Muscle layer of duodenum (tissue), 2 donors: ENCODE results near the gene KLHL24.
"Not testable (repeated sequence)": the region's sequence is repeated elsewhere in the genome, so short reads cannot be mapped to it uniquely, and the experiment has no call there.

Experiments
- H3K27ac ChIP-seq: one replicate; pipeline ENCODE4 v1.7.0; 2013; ENCODE audit warnings: mild to moderate bottlenecking, low read length
- H3K27me3 ChIP-seq: one replicate; pipeline ENCODE4 v1.7.0; 2013; ENCODE audit warnings: low read depth, mild to moderate bottlenecking, control low read depth, low read length
- H3K36me3 ChIP-seq, 2 donors: one replicate each; pipeline ENCODE4 v1.7.0; 2013; ENCODE audit warnings: low read length in 2 of 2, control low read depth in 1 of 2, mild to moderate bottlenecking in 1 of 2; ENCODE audit not compliant: insufficient read depth in 2 of 2, control insufficient read depth in 1 of 2
- H3K4me1 ChIP-seq, 2 donors: one replicate each; pipeline ENCODE4 v1.7.0; 2013; ENCODE audit warnings: low read length in 2 of 2, mild to moderate bottlenecking in 2 of 2, control low read depth in 1 of 2, moderate library complexity in 1 of 2; ENCODE audit not compliant: insufficient read depth in 2 of 2, control insufficient read depth in 1 of 2
- H3K4me3 ChIP-seq, 2 donors: one replicate each; pipeline ENCODE4 v1.7.0; 2013; ENCODE audit warnings: low read length in 2 of 2, low read depth in 1 of 2, mild to moderate bottlenecking in 1 of 2
- H3K9me3 ChIP-seq, 2 donors: one replicate each; pipeline ENCODE4 v1.7.0; 2013; ENCODE audit warnings: low read length in 2 of 2, control low read depth in 1 of 2, mild to moderate bottlenecking in 1 of 2; ENCODE audit not compliant: control insufficient read depth in 1 of 2
- donor health status: healthy.

KLHL24 gene

GRCh38 chr3:183637106-183637486 lies 1.7 kb downstream of the KLHL24 start:
- Histone ChIP-seq H3K9me3 (no peaks in the 10 kb centered on the region), H3K4me3 (peak overlapping the region; percentile 87 to 90), H3K4me1 (peaks cover 16 to 25% of the 10 kb centered on the region in 2 donors), H3K27me3 (no peaks in the 10 kb centered on the region), H3K27ac (peak overlapping the region; percentile 94), H3K36me3 (peaks cover 0 to 8% of the 10 kb centered on the region in 2 donors)

DNA sequence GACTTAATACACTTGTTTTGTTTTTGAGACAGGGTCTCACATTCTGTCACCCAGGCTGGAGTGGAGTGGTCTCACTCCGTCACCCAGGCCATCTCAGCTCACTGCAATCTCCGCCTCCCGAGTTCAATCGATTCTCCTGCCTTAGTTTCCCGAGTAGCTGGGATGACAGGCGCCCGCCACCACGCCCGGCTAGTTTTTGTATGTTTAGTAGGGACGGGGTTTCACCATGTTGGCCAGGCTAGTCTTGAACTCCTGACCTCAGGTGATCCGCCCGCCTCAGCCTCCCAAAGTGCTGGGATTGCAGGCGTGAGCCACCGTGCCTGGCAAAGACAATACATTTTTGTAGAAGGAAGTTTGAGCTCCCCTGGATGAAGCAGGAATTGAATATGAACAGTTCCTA lies 2.2 kb downstream of the KLHL24 start:
- not testable (repeated sequence) for H3K36me3 ChIP-seq, H3K27me3 ChIP-seq, H3K9me3 ChIP-seq
- peaks cover 19 to 29% of the 10 kb centered on the region in 2 donors for H3K4me1 ChIP-seq
- H3K4me3 ChIP-seq: peak overlapping the region; percentile 87 to 90
- H3K27ac ChIP-seq: peak overlapping the region; percentile 94

- Histone ChIP-seq H3K27me3 (no peaks in the 10 kb centered on the region), H3K9me3 (no peaks in the 10 kb centered on the region), H3K27ac (peak overlapping the region; percentile 94), H3K4me3 (peak overlapping the region; percentile 7 to 90), H3K36me3 (peaks cover 0 to 8% of the 10 kb centered on the region in 2 donors), H3K4me1 (peaks cover 19 to 33% of the 10 kb centered on the region in 2 donors)
Observed at GRCh38 chr3:183638101-183638852, 2.9 kb downstream of the KLHL24 start.

- H3K27ac ChIP-seq, H3K4me3 ChIP-seq, H3K36me3 ChIP-seq, H3K9me3 ChIP-seq, H3K27me3 ChIP-seq: not testable (repeated sequence)
- peaks cover 19 to 42% of the 10 kb centered on the region in 2 donors for H3K4me1 ChIP-seq
Observed at GRCh38 chr3:183640635-183641034, 5.2 kb downstream of the KLHL24 start.

DNA sequence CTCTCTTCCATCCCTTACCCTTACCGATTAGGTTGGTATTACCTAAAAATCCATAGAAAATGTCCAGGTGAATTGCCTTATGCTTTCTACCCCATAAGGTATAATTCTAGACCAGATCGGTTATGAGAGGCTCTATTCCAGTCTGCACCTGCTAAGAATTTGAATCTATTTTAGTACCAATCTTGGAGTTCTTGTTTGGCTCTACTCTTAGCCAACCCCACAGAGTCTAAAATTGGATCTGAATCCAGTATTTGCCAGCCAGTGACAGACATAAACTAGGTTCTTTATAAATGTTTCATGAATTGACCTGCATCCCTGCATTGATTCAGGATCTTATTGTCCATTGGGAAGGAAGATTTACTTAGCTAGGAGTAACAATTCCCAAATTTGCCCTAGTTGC lies 6.5 kb downstream of the KLHL24 start:
- no peak overlapping the region for H3K4me3 ChIP-seq
- no peaks in the 10 kb centered on the region for H3K36me3 ChIP-seq
- peaks cover 19 to 42% of the 10 kb centered on the region in 2 donors for H3K4me1 ChIP-seq
- H3K27ac ChIP-seq: no peak overlapping the region
- H3K9me3 ChIP-seq: no peaks in the 10 kb centered on the region
- no peaks in the 10 kb centered on the region for H3K27me3 ChIP-seq

GRCh38 chr3:183644244-183644643 lies 8.8 kb downstream of the KLHL24 start:
- Histone ChIP-seq H3K4me3 (no peak overlapping the region), H3K27me3 (no peaks in the 10 kb centered on the region), H3K36me3 (no peaks in the 10 kb centered on the region), H3K4me1 (peaks cover 10 to 23% of the 10 kb centered on the region in 2 donors), H3K9me3 (no peaks in the 10 kb centered on the region), H3K27ac (no peak overlapping the region)

GRCh38 chr3:183645254-183645653 lies 9.8 kb downstream of the KLHL24 start:
- Histone ChIP-seq H3K27ac (no peak overlapping the region), H3K4me1 (peaks cover 7 to 23% of the 10 kb centered on the region in 2 donors), H3K4me3 (no peak overlapping the region), H3K36me3 (peaks cover 1 to 2% of the 10 kb centered on the region in 2 donors), H3K27me3 (no peaks in the 10 kb centered on the region), H3K9me3 (no peaks in the 10 kb centered on the region)

GRCh38 chr3:183650554-183650953 lies 15.1 kb downstream of the KLHL24 start:
- Histone ChIP-seq H3K4me1 (no peaks in the 10 kb centered on the region), H3K9me3 (peaks cover 17 to 22% of the 10 kb centered on the region in 2 donors), H3K27ac (no peak overlapping the region), H3K36me3 (peaks cover 26 to 44% of the 10 kb centered on the region in 2 donors), H3K27me3 (no peaks in the 10 kb centered on the region), H3K4me3 (no peak overlapping the region)

- Histone ChIP-seq H3K4me3 (peak overlapping the region; percentile 27 to 38), H3K27ac (no peak overlapping the region), H3K27me3 (no peaks in the 10 kb centered on the region), H3K4me1 (no peaks in the 10 kb centered on the region), H3K9me3 (peaks cover 17 to 22% of the 10 kb centered on the region in 2 donors), H3K36me3 (peaks cover 32 to 46% of the 10 kb centered on the region in 2 donors)
Observed at GRCh38 chr3:183653209-183654064, 18.0 kb downstream of the KLHL24 start.

DNA sequence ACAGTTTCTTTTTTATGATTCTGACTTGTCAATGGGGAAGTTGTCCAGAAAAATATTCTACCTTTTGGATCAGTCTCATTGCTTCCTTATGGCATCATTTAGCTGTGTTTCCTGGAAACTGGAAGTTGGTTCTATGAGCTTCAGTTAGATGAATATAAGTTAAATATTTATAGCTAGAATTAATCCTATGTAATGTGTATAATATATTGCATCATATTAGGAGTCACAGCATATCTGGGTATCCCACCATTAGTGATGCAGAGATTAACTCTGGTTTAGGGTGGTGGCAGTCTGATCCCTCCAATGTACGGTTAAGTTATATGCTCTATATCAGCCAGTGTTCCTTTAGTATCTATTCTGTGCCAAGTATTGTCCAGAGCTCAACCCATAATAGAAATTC lies 19.3 kb downstream of the KLHL24 start:
- no peak overlapping the region for H3K27ac ChIP-seq
- H3K4me3 ChIP-seq: no peak overlapping the region
- peaks cover 36 to 59% of the 10 kb centered on the region in 2 donors for H3K36me3 ChIP-seq
- peaks cover 17 to 22% of the 10 kb centered on the region in 2 donors for H3K9me3 ChIP-seq
- no peaks in the 10 kb centered on the region for H3K27me3 ChIP-seq
- H3K4me1 ChIP-seq: no peaks in the 10 kb centered on the region

DNA sequence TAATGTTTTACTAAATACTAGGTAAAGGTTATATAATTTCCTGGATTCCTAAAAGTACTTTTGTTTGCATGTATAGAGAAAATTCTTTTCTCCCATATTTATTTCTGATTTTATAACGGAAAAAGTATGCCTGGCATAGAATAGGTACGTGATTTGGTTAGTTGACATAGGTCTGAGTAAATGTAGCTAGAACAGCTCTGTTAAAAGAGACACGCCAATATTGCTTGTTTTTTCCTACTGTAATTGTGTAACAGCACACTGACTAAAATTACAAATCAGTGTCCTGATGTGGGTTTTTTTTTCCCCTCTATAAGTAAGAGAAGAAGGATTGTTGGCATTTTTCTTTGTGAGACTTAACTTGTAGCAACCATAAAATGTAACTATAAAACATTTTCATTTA lies 26.7 kb downstream of the KLHL24 start:
- peaks cover 6 to 11% of the 10 kb centered on the region in 2 donors for H3K4me1 ChIP-seq
- H3K27me3 ChIP-seq: no peaks in the 10 kb centered on the region
- H3K9me3 ChIP-seq: no peaks in the 10 kb centered on the region
- H3K36me3 ChIP-seq: peaks cover 19 to 30% of the 10 kb centered on the region in 2 donors
- no peak overlapping the region for H3K4me3 ChIP-seq
- no peak overlapping the region for H3K27ac ChIP-seq
